Upper lobe of left lung (tissue), 6 donors: ENCODE results near the gene EGFLAM. TPM values are rescaled to one million over a fixed set of nuclear protein-coding genes. Genes with fewer than 3 reads are reported as not detected.
A peak's percentile ranks its signal among the peaks of the same experiment; 100 is the strongest.

Experiments used
- ATAC-seq, 2 donors: fragments of 200-7000 bp; cut with Tn5 transposase; one replicate each; pipeline ENCODE4 v1.9.1; 2022; ENCODE audit warnings: mild to moderate bottlenecking in 2 of 2, moderate library complexity in 2 of 2; ENCODE audit not compliant: low FRiP score in 2 of 2
- DNase-seq, 2 donors: peaks; one replicate each; pipeline ENCODE4 v3.0.0-alpha.2; 2019 to 2020
- H3K27ac ChIP-seq, 4 donors: fragments of 200-600 bp; sonication (generic); one replicate each; pipeline ENCODE4 v1.5.1; 2016 to 2019
- H3K27me3 ChIP-seq, 4 donors: fragments of 200-600 bp; sonication (generic); one replicate each; pipeline ENCODE4 v1.5.1; 2017 to 2019
- H3K36me3 ChIP-seq, 4 donors: fragments of 200-600 bp; sonication (generic); one replicate each; pipeline ENCODE4 v1.5.1; 2016 to 2019
- H3K4me1 ChIP-seq, 4 donors: fragments of 200-600 bp; sonication (generic); one replicate each; pipeline ENCODE4 v1.5.1; 2018 to 2019
- H3K4me3 ChIP-seq, 4 donors: fragments of 200-600 bp; sonication (generic); one replicate each; pipeline ENCODE4 v1.5.1; 2017 to 2019; ENCODE audit warnings: mild to moderate bottlenecking in 2 of 4, moderate library complexity in 1 of 4
- H3K9me3 ChIP-seq, 4 donors: fragments of 200-600 bp; sonication (generic); one replicate each; pipeline ENCODE4 v1.5.1; 2018 to 2019
- CTCF ChIP-seq, 6 experiments: fragments of 450-650 bp in 4 of 6; fragments of 200-600 bp in 2 of 6; sonication (generic) in 2 of 6; IDR thresholded peaks; one replicate each; pipeline ENCODE4 v1.5.1; 2016 to 2019; ENCODE audit warnings: antibody characterized with exemption in 6 of 6
- EP300 ChIP-seq, 4 donors: sonication (generic); formaldehyde crosslinking; IDR thresholded peaks; one replicate each; pipeline ENCODE4 v1.5.1; 2017; ENCODE audit warnings: antibody characterized with exemption in 4 of 4, control low read depth in 2 of 4
- POLR2A ChIP-seq, 4 donors: fragments of 450-650 bp; IDR thresholded peaks; one replicate each; pipeline ENCODE4 v1.5.1; 2016 to 2017; ENCODE audit warnings: antibody characterized with exemption in 4 of 4, mild to moderate bottlenecking in 2 of 4
- POLR2AphosphoS5 ChIP-seq, 2 donors: sonication (generic); formaldehyde crosslinking; IDR thresholded peaks; one replicate each; pipeline ENCODE4 v1.5.1; 2017; ENCODE audit warnings: antibody characterized with exemption in 2 of 2
- WGBS, 2 donors: methylation state at CpG; one replicate each; pipeline ENCODE4 v1.1.5; 2017 to 2018; 5-methylcytosine and 5-hydroxymethylcytosine counted together
- total RNA-seq, 6 donors: library from RNA; depleted of rRNA in 4 of 6; stranded (reverse); fragments of >200 nt in 4 of 6; gene quantifications; one replicate each; pipeline versions ENCODE4 v1.1.0 to v1.2.1, GENCODE V29; 2016 to 2021
- donor health status: DM: no; HTN: no; CAD: no; lungs with moderate emphysema.
- donor health status: DM: no; HTN: yes; CAD: no; lungs with severe emphysema.

Gene EGFLAM
- total RNA-seq, 6 donors from 2014 or later = 0.22 to 5.2 (median 1.6) TPM; not detected in 2

- Histone ChIP-seq H3K4me3 (no peak overlapping the region), H3K27ac (no peak overlapping the region), H3K27me3 (no peaks in the 10 kb centered on the region), H3K36me3 (no peaks in the 10 kb centered on the region), H3K9me3 (no peaks in the 10 kb centered on the region), H3K4me1 (no peaks in the 10 kb centered on the region)
- TF ChIP-seq CTCF (IDR thresholded peaks at IDR 0.05) = no peak
- TF ChIP-seq POLR2AphosphoS5 (IDR thresholded peaks at IDR 0.05) = no peak
- no peak for TF ChIP-seq POLR2A (IDR thresholded peaks at IDR 0.05)
- no peak for TF ChIP-seq EP300 (IDR thresholded peaks at IDR 0.05)
- WGBS, 2 donors = 70 to 77% methylated on average over 5 of the region's 5 CpGs
- ATAC-seq = no peak
- no peak for DNase-seq
Observed at GRCh38 chr5:38369692-38370091, 111.3 kb downstream of the EGFLAM start.

- H3K4me3 ChIP-seq = no peak overlapping the region
- H3K27me3 ChIP-seq = no peaks in the 10 kb centered on the region
- H3K36me3 ChIP-seq = no peaks in the 10 kb centered on the region
- TF ChIP-seq POLR2AphosphoS5 (IDR thresholded peaks at IDR 0.05) = no peak
- no peak for TF ChIP-seq CTCF (IDR thresholded peaks at IDR 0.05)
- TF ChIP-seq EP300 (IDR thresholded peaks at IDR 0.05) = no peak
- no peak for TF ChIP-seq POLR2A (IDR thresholded peaks at IDR 0.05)
- no peaks in the 10 kb centered on the region for H3K4me1 ChIP-seq
- H3K9me3 ChIP-seq = no peaks in the 10 kb centered on the region
- ATAC-seq (no peak), DNase-seq (peak in 1 of 2 donors; percentile 40)
- no peak overlapping the region for H3K27ac ChIP-seq
- 83 to 88% methylated on average over 8 to 11 of the region's 11 CpGs for WGBS, 2 donors
Observed at GRCh38 chr5:38370358-38371100, 112.2 kb downstream of the EGFLAM start.

- 82 to 86% methylated on average over 8 of the region's 8 CpGs for WGBS, 2 donors
- TF ChIP-seq EP300 (IDR thresholded peaks at IDR 0.05) = no peak
- TF ChIP-seq CTCF (IDR thresholded peaks at IDR 0.05) = no peak
- TF ChIP-seq POLR2AphosphoS5 (IDR thresholded peaks at IDR 0.05) = no peak
- TF ChIP-seq POLR2A (IDR thresholded peaks at IDR 0.05) = no peak
- H3K27ac ChIP-seq = no peak overlapping the region
- H3K27me3 ChIP-seq = no peaks in the 10 kb centered on the region
- no peaks in the 10 kb centered on the region for H3K36me3 ChIP-seq
- DNase-seq (no peak), ATAC-seq (no peak)
- H3K9me3 ChIP-seq = no peaks in the 10 kb centered on the region
- no peaks in the 10 kb centered on the region for H3K4me1 ChIP-seq
- H3K4me3 ChIP-seq = no peak overlapping the region
Observed at GRCh38 chr5:38371596-38371995, 113.2 kb downstream of the EGFLAM start.

- WGBS, 2 donors = 66 to 70% methylated on average over 3 of the region's 3 CpGs
- ATAC-seq = no peak
- no peak for DNase-seq
- no peaks in the 10 kb centered on the region for H3K36me3 ChIP-seq
- no peak overlapping the region for H3K27ac ChIP-seq
- no peak overlapping the region for H3K4me3 ChIP-seq
- H3K27me3 ChIP-seq = no peaks in the 10 kb centered on the region
- TF ChIP-seq CTCF (IDR thresholded peaks at IDR 0.05) = no peak
- TF ChIP-seq POLR2A (IDR thresholded peaks at IDR 0.05) = no peak
- TF ChIP-seq EP300 (IDR thresholded peaks at IDR 0.05) = no peak
- TF ChIP-seq POLR2AphosphoS5 (IDR thresholded peaks at IDR 0.05) = no peak
- no peaks in the 10 kb centered on the region for H3K9me3 ChIP-seq
- H3K4me1 ChIP-seq = no peaks in the 10 kb centered on the region
Observed at GRCh38 chr5:38373743-38374142, 115.4 kb downstream of the EGFLAM start.

GRCh38 chr5:38375423-38375822, 117.1 kb downstream of the EGFLAM start:
- H3K27ac ChIP-seq = no peak overlapping the region
- H3K27me3 ChIP-seq = no peaks in the 10 kb centered on the region
- no peak for DNase-seq
- ATAC-seq = no peak
- H3K4me3 ChIP-seq = no peak overlapping the region
- TF ChIP-seq EP300 (IDR thresholded peaks at IDR 0.05) = no peak
- no peak for TF ChIP-seq CTCF (IDR thresholded peaks at IDR 0.05)
- 88 to 94% methylated on average over 1 of the region's 1 CpG for WGBS, 2 donors
- H3K9me3 ChIP-seq = no peaks in the 10 kb centered on the region
- no peaks in the 10 kb centered on the region for H3K4me1 ChIP-seq
- H3K36me3 ChIP-seq = no peaks in the 10 kb centered on the region
